CD4-positive, alpha-beta T cell treated with Interleukin-12 subunit alpha and Interleukin-12 subunit beta, for 1 hour (primary cell): ENCODE results near the gene UPF1.
"Not testable (repeated sequence)": the region's sequence is repeated elsewhere in the genome, so short reads cannot be mapped to it uniquely, and the experiment has no call there.

Source experiments
- DNase-seq: peaks from one replicate; pipeline ENCODE4 v3.0.0-alpha.2; 2020

The UPF1 gene

GRCh38 chr19:18800079-18800478 is 31.7 kb upstream of the UPF1 start:
- DNase-seq: no peak

- no peak for DNase-seq
These were observed 31.1 kb upstream of the UPF1 start for GRCh38 chr19:18800636-18801035.

- DNase-seq: no peak
These were observed 29.4 kb upstream of the UPF1 start for GRCh38 chr19:18802354-18802753.

GRCh38 chr19:18803550-18804138 is 28.1 kb upstream of the UPF1 start:
- no peak for DNase-seq

GRCh38 chr19:18804139-18804601 is 27.6 kb upstream of the UPF1 start:
- no peak for DNase-seq

GRCh38 chr19:18804643-18805042 is 27.1 kb upstream of the UPF1 start:
- DNase-seq: no peak

- DNase-seq: no peak
These were observed 23.9 kb upstream of the UPF1 start for GRCh38 chr19:18807861-18808331.

GRCh38 chr19:18809149-18809868 is 22.4 kb upstream of the UPF1 start:
- DNase-seq: no peak

GRCh38 chr19:18811638-18812037 is 20.1 kb upstream of the UPF1 start:
- not testable (repeated sequence) for DNase-seq

GRCh38 chr19:18814063-18814462 is 17.7 kb upstream of the UPF1 start:
- DNase-seq: no peak

GRCh38 chr19:18815673-18816072 is 16.1 kb upstream of the UPF1 start:
- no peak for DNase-seq

GRCh38 chr19:18816645-18817044 is 15.1 kb upstream of the UPF1 start:
- DNase-seq: not testable (repeated sequence)

- DNase-seq: no peak
These were observed 14.2 kb upstream of the UPF1 start for GRCh38 chr19:18817574-18817973.

GRCh38 chr19:18828786-18829185 is 3.0 kb upstream of the UPF1 start:
- DNase-seq: no peak

- DNase-seq: no peak
These were observed 1.3 kb upstream of the UPF1 start for GRCh38 chr19:18830488-18830887.

- DNase-seq: no peak
These were observed 764 bp downstream of the UPF1 start for GRCh38 chr19:18832306-18833140.

GRCh38 chr19:18833141-18833476 is 1.4 kb downstream of the UPF1 start:
- DNase-seq: no peak

- no peak for DNase-seq
These were observed 2.3 kb downstream of the UPF1 start for GRCh38 chr19:18833849-18834643.

- DNase-seq: no peak
These were observed 2.9 kb downstream of the UPF1 start for GRCh38 chr19:18834644-18834984.

GRCh38 chr19:18839465-18840287 is 7.9 kb downstream of the UPF1 start:
- DNase-seq: no peak

GRCh38 chr19:18840288-18841267 is 8.8 kb downstream of the UPF1 start:
- DNase-seq: no peak
